Measurements from ENCODE around the gene FHAD1.
A peak's percentile ranks its signal among the peaks of the same experiment; 100 is the strongest.

FHAD1 gene

GRCh38 chr1:15400627-15401026 lies 153.6 kb downstream of the FHAD1 start:
- DNase-seq (ENCODE audit: low spot score): no peak

- DNase-seq (ENCODE audit: low spot score): no peak
Observed at GRCh38 chr1:15401391-15402055, 154.5 kb downstream of the FHAD1 start.

- DNase-seq (ENCODE audit: low spot score): no peak
Observed at GRCh38 chr1:15402809-15403450, 155.9 kb downstream of the FHAD1 start.

- DNase-seq (ENCODE audit: low spot score): no peak
Observed at GRCh38 chr1:15403962-15404580, 157.0 kb downstream of the FHAD1 start.

- no peak for DNase-seq (ENCODE audit: low spot score)
Observed at GRCh38 chr1:15405106-15405850, 158.3 kb downstream of the FHAD1 start.

- peak; percentile 84 for DNase-seq (ENCODE audit: low spot score)
Observed at GRCh38 chr1:15406614-15407559, 159.9 kb downstream of the FHAD1 start.

- no peak for DNase-seq (ENCODE audit: low spot score)
Observed at GRCh38 chr1:15407580-15407979, 160.6 kb downstream of the FHAD1 start.

GRCh38 chr1:15408890-15409387 lies 161.9 kb downstream of the FHAD1 start:
- DNase-seq (ENCODE audit: low spot score): no peak

- DNase-seq (ENCODE audit: low spot score): peak; percentile 93
Observed at GRCh38 chr1:15409388-15410222, 162.6 kb downstream of the FHAD1 start, which contains the start of gene EFHD2. EFHD2 (plus strand) TSS chr1:15409888; CDS start chr1:15409972, 84 bp downstream.

- DNase-seq (ENCODE audit: low spot score): no peak
Observed at GRCh38 chr1:15410223-15410883, 163.3 kb downstream of the FHAD1 start.

GRCh38 chr1:15410884-15411245 lies 163.8 kb downstream of the FHAD1 start:
- no peak for DNase-seq (ENCODE audit: low spot score)

- DNase-seq (ENCODE audit: low spot score): no peak
Observed at GRCh38 chr1:15411593-15412137, 164.6 kb downstream of the FHAD1 start.

GRCh38 chr1:15412175-15412800 lies 165.3 kb downstream of the FHAD1 start:
- no peak for DNase-seq (ENCODE audit: low spot score)

- no peak for DNase-seq (ENCODE audit: low spot score)
Observed at GRCh38 chr1:15412843-15413242, 165.8 kb downstream of the FHAD1 start.

GRCh38 chr1:15413563-15414444 lies 166.8 kb downstream of the FHAD1 start:
- no peak for DNase-seq (ENCODE audit: low spot score)

GRCh38 chr1:15414445-15414983 lies 167.5 kb downstream of the FHAD1 start:
- DNase-seq (ENCODE audit: low spot score): no peak

- DNase-seq (ENCODE audit: low spot score): no peak
Observed at GRCh38 chr1:15417059-15417934, 170.3 kb downstream of the FHAD1 start.
